ENCODE data around the gene MEX3D.
"Not testable (repeated sequence)": the region's sequence is repeated elsewhere in the genome, so short reads cannot be mapped to it uniquely, and the experiment has no call there.

The MEX3D gene

DNA sequence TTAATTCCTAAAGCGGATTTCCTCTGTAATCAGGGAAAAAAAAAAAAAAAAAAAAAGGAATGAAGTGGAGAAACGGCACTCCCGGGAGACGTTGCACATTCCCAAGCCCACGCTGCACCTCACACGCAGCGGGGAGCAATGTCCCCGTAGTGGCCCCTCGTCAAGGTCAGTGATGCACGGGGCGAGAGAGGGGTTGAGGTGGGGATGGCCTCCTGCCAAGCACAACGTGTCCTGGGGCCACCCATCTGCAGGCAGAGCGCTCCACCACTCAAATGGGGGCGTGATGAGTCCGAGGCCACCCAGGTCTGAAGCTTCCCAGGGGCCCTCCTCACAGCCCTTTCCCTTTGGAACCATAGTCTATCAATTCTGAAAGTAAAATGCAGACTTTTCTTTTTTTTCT lies 29.1 kb downstream of the MEX3D start:
- no peak for DNase-seq (ENCODE audit: low read depth in 2 of 2)

DNA sequence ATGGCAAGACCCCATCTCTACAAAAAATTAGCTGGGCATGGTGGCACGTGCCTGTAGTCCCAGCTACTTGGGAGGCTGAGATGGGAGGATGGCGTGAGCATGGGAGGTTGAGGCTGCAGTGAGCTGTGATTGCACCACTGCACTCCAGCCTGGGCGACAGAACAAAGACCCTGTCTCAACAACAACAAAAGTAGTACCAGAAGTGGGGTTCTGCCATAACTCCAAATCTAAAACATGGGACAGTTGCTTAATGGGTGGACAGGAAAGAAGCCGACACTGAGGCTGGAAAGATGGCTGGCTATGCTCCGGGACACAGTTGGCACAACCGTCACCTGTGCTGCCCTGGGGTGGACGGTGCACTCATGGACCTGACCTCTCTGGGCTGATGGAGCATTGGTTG lies 32.4 kb downstream of the MEX3D start:
- DNase-seq (ENCODE audit: low read depth in 2 of 2): not testable (repeated sequence)

DNA sequence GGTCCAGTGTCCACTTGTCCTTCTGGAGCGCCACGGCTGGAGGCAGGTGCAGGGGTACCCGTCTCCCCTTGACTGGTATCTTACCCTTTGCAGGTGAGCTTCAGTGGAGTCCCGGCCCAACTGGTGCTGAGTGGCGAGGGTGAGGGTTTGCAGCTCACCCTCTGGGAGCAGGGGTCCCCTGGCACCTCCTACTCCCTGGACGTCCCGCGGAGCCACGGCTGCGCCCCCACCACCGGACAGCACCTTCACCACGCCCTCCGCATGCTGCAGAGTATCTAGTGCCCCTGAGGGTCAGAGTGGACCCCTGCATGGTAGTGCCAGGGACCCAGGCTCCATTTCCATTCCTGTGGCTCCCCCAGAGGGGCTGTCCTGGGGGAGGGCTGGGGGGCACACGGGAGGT lies 33.2 kb downstream of the MEX3D start:
- DNase-seq (ENCODE audit: low read depth in 2 of 2): no peak

- no peak for DNase-seq (ENCODE audit: low read depth in 2 of 2)
Measured at GRCh38 chr19:1533510-1534150, 34.5 kb downstream of the MEX3D start.

DNA sequence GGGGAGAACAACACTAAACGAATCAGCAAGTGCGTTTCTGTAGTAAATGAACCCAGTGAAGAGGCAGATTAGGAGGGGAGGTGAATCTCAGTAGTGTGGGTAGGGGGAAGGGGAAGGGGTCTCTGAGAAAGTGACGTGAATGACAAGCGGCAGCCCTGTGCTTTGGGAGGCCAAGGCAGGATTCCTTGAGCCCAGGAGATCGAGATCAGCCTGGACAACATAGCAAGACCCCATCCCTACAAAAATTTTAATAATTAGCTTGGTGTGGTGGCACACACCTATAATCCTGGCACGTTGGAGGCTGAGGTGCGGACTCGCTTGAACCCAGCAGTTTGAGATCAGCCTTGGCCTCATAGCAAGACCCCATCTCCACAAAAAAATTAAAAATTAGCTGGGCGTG lies 36.1 kb downstream of the MEX3D start:
- no peak for DNase-seq (ENCODE audit: low read depth in 2 of 2)

- DNase-seq (ENCODE audit: low read depth in 2 of 2): no peak
Measured at GRCh38 chr19:1531587-1531986, 36.5 kb downstream of the MEX3D start.

- DNase-seq (ENCODE audit: low read depth in 2 of 2): not testable (repeated sequence)
Measured at GRCh38 chr19:1530856-1531255, 37.3 kb downstream of the MEX3D start.

- no peak for DNase-seq (ENCODE audit: low read depth in 2 of 2)
Measured at GRCh38 chr19:1529430-1529816, 38.7 kb downstream of the MEX3D start.

- DNase-seq (ENCODE audit: low read depth in 2 of 2): no peak
Measured at GRCh38 chr19:1528596-1529429, 39.3 kb downstream of the MEX3D start.

DNA sequence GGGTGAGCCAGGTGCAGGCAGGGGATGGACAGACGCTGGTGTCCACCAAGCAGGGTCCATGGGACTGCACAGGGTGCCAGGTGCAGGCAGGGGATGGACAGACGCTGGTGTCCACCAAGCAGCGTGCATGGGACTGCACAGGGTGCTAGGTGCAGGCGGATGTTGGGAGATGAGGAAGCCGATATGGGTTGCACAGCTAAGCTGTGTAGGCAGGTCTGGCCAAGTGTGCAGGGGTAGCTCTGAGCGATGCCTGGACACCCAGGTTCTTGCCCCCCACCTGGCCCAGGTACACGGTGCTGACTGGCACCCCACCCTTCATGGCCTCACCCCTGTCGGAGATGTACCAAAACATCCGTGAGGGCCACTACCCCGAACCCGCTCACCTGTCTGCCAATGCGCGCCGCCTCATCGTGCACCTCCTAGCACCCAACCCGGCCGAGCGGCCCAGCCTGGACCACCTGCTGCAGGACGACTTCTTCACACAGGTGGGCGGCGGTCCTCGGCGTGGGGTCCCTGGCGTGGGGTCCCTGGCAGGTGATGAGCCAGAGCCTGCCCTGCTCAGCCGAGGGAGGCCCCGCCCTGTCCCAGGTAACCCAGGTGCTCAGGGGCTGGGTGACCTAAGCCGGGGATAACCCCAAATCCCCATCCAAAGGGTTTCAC lies 40.3 kb downstream of the MEX3D start:
- DNase-seq (ENCODE audit: low read depth in 2 of 2): no peak

- no peak for DNase-seq (ENCODE audit: low read depth in 2 of 2)
Measured at GRCh38 chr19:1526979-1527649, 41.0 kb downstream of the MEX3D start.

- no peak for DNase-seq (ENCODE audit: low read depth in 2 of 2)
Measured at GRCh38 chr19:1526066-1526778, 41.9 kb downstream of the MEX3D start.

GRCh38 chr19:1525343-1525742 lies 42.8 kb downstream of the MEX3D start:
- no peak for DNase-seq (ENCODE audit: low read depth in 2 of 2)

DNA sequence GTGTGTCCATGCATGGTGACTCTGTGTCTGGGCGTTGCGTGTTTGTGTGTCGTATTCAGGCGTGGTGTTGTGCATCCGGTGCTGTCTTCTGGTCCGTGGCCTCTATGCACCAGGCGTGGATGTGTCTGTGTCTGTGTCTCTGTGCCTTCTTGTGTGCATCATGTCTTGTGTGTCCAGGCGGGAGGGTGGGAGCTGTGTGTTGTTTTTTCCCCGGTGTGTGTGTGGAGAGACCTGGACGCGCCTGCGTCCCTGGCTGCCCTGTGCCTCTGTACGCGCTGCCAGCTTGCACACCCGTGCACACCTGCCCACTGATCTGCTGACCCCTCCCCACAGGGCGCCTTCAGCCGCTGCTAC lies 43.2 kb downstream of the MEX3D start:
- no peak for DNase-seq (ENCODE audit: low read depth in 2 of 2)

DNA sequence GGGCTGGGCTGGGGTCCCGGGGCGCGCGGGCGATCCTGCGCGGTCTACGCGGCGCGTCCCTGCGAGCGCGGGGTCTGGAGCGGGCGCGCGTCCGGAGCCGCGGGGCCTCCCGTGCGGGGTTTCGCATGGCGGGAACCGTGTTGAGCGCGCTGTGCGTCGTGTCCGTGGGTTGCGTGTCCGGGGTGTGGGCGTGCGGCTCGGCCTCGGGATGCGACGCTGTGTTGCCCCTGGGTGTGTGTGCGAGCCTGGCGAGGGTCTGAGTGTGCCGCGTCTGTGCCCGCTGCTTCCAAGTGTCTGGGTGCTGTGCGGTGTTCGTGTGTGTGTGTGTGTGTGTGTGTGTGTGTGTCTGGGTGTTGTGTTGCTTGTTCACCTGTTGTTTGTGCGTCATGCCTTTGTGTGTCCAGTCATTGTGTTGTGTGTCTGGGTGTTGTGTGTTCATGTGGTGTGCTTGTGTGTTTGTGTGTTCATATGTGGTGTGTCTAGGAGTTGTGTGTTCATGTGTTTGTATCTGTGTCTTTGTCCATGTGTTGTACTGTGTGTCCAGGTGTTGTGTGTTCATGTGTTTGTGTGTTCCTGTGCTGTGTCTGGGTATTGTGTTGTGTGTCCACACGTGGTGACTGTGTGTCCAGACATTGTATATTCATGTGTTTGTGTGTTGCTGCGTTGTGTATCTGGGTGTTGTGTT lies 43.7 kb downstream of the MEX3D start:
- no peak for DNase-seq (ENCODE audit: low read depth in 2 of 2)

- DNase-seq (ENCODE audit: low read depth in 2 of 2): no peak
Measured at GRCh38 chr19:1523412-1524286, 44.5 kb downstream of the MEX3D start, which contains the start of gene PLK5. PLK5 (plus strand) TSS chr19:1524077; CDS start chr19:1526997, 2,920 bp downstream.

- DNase-seq (ENCODE audit: low read depth in 2 of 2): no peak
Measured at GRCh38 chr19:1522838-1523237, 45.3 kb downstream of the MEX3D start.

- no peak for DNase-seq (ENCODE audit: low read depth in 2 of 2)
Measured at GRCh38 chr19:1522061-1522460, 46.1 kb downstream of the MEX3D start.

GRCh38 chr19:1521636-1522035 lies 46.5 kb downstream of the MEX3D start:
- no peak for DNase-seq (ENCODE audit: low read depth in 2 of 2)

DNA sequence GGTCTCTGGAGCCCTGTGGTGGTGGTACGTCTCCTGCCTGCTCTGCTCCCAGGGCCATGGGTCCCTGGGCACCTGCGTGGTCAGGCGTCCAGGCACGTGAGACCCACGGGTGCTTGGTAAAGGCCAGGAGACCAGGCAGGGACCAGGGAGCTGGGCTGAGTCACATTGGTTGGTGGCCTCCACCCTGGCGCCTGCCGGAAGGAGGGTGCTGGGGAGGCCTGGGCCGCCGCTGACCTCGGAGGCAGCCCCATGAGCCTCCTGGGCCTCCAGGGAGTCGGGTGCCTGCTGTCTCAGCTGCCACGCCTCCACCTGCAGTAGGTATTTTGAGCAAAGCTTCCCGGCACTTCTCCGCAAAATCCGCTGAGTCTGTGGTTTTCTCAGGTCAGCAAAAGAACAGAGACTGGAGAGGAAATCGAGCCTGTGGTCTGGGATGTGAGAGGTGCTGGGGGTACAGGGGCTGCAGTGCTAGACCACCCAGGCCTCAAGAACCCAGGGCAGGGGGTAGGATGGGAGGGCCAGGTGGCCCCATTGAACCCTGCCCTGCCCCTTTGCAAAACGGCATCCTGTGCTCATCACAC lies 47.8 kb downstream of the MEX3D start:
- DNase-seq (ENCODE audit: low read depth in 2 of 2): no peak

All from fibroblast of skin of left quadriceps (primary cell).